ENCODE results near the gene MFSD6L. TPM values are rescaled to one million over a fixed set of nuclear protein-coding genes. Genes with fewer than 3 reads are reported as not detected.
A peak's percentile ranks its signal among the peaks of the same experiment; 100 is the strongest.

Gene MFSD6L
- total RNA-seq, 1 donor from 2014 or later = 0.94 TPM

DNA sequence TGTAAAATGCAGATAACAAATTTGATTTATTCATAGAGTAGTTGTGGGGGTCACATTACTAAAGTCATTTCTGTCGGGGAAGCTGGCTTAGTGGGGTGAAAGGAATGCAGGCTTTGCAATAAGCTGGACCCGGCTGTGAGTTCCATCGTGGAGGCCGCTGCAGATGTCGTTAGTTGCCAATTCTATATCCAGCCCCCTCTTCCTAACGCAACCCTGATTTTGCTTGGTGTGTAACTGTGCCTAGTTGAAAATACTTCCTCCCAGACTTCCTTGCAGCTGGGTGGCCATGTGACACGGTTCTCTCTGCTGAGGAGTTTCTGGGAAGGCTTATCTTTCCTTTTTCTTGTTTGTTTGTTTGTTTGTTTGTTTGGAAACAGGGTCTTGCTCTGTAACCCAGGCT, 4.5 kb downstream of the MFSD6L start:
- H3K4me3 Mint-ChIP-seq (ENCODE audit: low read depth) = no peak overlapping the region
- H3K4me1 Mint-ChIP-seq (ENCODE audit: low read depth) = peaks cover 2% of the 10 kb centered on the region
- H3K27ac Mint-ChIP-seq = no peak overlapping the region
- H3K27me3 Mint-ChIP-seq (ENCODE audit: low read depth) = peaks cover 8% of the 10 kb centered on the region
- DNase-seq (ENCODE audit: low spot score) = no peak
- intact Hi-C loops (cut with micrococcal nuclease) = no loop called here
- H3K9me3 Mint-ChIP-seq = peaks cover 10% of the 10 kb centered on the region
- H3K36me3 Mint-ChIP-seq (ENCODE audit: low read depth) = no peaks in the 10 kb centered on the region

- Mint-ChIP-seq H3K4me1 (ENCODE audit: low read depth) (peaks cover 2% of the 10 kb centered on the region), H3K27me3 (ENCODE audit: low read depth) (peaks cover 13% of the 10 kb centered on the region), H3K9me3 (peaks cover 10% of the 10 kb centered on the region), H3K36me3 (ENCODE audit: low read depth) (no peaks in the 10 kb centered on the region), H3K4me3 (ENCODE audit: low read depth) (no peak overlapping the region), H3K27ac (no peak overlapping the region)
- DNase-seq (ENCODE audit: low spot score) = no peak
- intact Hi-C loops (cut with micrococcal nuclease) = no loop called here
Observed at GRCh38 chr17:8793649-8794048, 5.5 kb downstream of the MFSD6L start.

- no peak overlapping the region for H3K27ac Mint-ChIP-seq
Observed at GRCh38 chr17:8792646-8793045, 6.5 kb downstream of the MFSD6L start.

GRCh38 chr17:8791910-8792270, 7.3 kb downstream of the MFSD6L start:
- Mint-ChIP-seq H3K27me3 (ENCODE audit: low read depth) (peaks cover 14% of the 10 kb centered on the region), H3K9me3 (peaks cover 10% of the 10 kb centered on the region), H3K36me3 (ENCODE audit: low read depth) (no peaks in the 10 kb centered on the region), H3K4me1 (ENCODE audit: low read depth) (peaks cover 2% of the 10 kb centered on the region), H3K27ac (no peak overlapping the region), H3K4me3 (ENCODE audit: low read depth) (no peak overlapping the region)
- DNase-seq (ENCODE audit: low spot score) = no peak
- intact Hi-C loops (cut with micrococcal nuclease) = no loop called here

More at GRCh38 chr17:8792646-8793045, 6.5 kb downstream of the MFSD6L start:
- DNase-seq (ENCODE audit: low spot score) = no peak
- Mint-ChIP-seq H3K9me3 (peaks cover 10% of the 10 kb centered on the region), H3K4me1 (ENCODE audit: low read depth) (peaks cover 2% of the 10 kb centered on the region), H3K27me3 (ENCODE audit: low read depth) (peaks cover 14% of the 10 kb centered on the region), H3K36me3 (ENCODE audit: low read depth) (no peaks in the 10 kb centered on the region), H3K4me3 (ENCODE audit: low read depth) (no peak overlapping the region)
- intact Hi-C loops (cut with micrococcal nuclease) = no loop called here

DNA sequence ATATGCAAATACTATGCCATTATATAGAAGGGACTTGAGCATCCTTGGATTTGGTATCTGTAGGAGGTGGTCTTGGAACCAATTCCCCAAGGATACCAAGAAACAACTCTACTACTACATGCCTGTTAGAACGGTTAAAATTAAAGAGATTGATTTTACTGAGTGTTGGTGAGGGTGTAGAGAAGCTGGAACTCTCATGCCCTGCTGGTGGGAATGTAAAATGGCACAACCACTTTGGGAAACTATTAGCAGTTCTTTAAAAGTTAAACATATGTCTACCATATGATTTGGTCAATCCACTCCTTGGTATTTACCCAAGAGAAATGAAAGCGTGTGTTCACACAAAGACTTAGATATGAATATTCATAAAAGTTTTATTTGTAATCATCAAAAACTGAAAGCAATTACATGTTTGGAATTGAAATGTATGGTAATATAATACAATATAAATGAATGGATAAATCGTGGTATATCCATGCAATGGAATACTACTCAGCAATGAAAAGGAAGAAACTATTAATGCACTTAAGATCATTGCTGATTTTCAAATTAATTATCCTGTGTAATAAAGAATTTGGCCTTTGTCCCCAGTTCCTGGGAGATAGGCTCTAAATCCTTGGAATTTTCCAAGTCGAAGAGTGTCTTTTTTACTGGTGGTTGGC, 7.8 kb downstream of the MFSD6L start:
- intact Hi-C loops (cut with micrococcal nuclease) = no loop called here

GRCh38 chr17:8789743-8790142, 9.4 kb downstream of the MFSD6L start:
- DNase-seq (ENCODE audit: low spot score) = no peak
- intact Hi-C loops (cut with micrococcal nuclease) = no loop called here
- H3K27me3 Mint-ChIP-seq (ENCODE audit: low read depth) = peaks cover 14% of the 10 kb centered on the region
- H3K4me3 Mint-ChIP-seq (ENCODE audit: low read depth) = no peak overlapping the region
- H3K9me3 Mint-ChIP-seq = peaks cover 10% of the 10 kb centered on the region
- no peaks in the 10 kb centered on the region for H3K36me3 Mint-ChIP-seq (ENCODE audit: low read depth)
- H3K27ac Mint-ChIP-seq = no peak overlapping the region
- peaks cover 2% of the 10 kb centered on the region for H3K4me1 Mint-ChIP-seq (ENCODE audit: low read depth)

More for the DNA sequence above, 7.8 kb downstream of the MFSD6L start:
- no peak overlapping the region for H3K27ac Mint-ChIP-seq
- H3K4me1 Mint-ChIP-seq (ENCODE audit: low read depth) = peaks cover 2% of the 10 kb centered on the region
- DNase-seq (ENCODE audit: low spot score) = no peak
- H3K27me3 Mint-ChIP-seq (ENCODE audit: low read depth) = peaks cover 14% of the 10 kb centered on the region
- no peak overlapping the region for H3K4me3 Mint-ChIP-seq (ENCODE audit: low read depth)
- H3K9me3 Mint-ChIP-seq = peaks cover 10% of the 10 kb centered on the region
- H3K36me3 Mint-ChIP-seq (ENCODE audit: low read depth) = no peaks in the 10 kb centered on the region

DNA sequence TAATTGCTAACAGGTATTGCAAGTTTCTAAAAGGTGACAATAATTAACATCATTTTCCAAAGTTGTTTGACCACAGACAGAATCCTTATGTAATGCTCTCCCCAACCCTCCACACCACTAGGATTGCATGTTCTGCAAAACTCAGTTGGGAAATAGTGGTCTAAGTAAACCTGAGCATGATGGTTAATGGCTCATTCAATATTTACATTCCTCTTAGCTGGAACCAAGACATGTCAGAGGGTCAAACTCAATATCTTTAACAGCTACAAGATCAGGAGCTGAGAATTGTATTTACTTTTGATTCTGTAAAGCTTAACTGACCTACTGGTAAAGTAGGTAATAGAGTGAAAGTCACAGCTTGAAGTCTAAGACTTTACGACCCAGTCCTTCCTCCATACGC, 10.2 kb downstream of the MFSD6L start:
- Mint-ChIP-seq H3K36me3 (ENCODE audit: low read depth) (no peaks in the 10 kb centered on the region), H3K27ac (no peak overlapping the region), H3K9me3 (peaks cover 10% of the 10 kb centered on the region), H3K27me3 (ENCODE audit: low read depth) (peaks cover 14% of the 10 kb centered on the region), H3K4me3 (ENCODE audit: low read depth) (no peak overlapping the region), H3K4me1 (ENCODE audit: low read depth) (peaks cover 2% of the 10 kb centered on the region)
- DNase-seq (ENCODE audit: low spot score) = no peak
- intact Hi-C loops (cut with micrococcal nuclease) = no loop called here

DNA sequence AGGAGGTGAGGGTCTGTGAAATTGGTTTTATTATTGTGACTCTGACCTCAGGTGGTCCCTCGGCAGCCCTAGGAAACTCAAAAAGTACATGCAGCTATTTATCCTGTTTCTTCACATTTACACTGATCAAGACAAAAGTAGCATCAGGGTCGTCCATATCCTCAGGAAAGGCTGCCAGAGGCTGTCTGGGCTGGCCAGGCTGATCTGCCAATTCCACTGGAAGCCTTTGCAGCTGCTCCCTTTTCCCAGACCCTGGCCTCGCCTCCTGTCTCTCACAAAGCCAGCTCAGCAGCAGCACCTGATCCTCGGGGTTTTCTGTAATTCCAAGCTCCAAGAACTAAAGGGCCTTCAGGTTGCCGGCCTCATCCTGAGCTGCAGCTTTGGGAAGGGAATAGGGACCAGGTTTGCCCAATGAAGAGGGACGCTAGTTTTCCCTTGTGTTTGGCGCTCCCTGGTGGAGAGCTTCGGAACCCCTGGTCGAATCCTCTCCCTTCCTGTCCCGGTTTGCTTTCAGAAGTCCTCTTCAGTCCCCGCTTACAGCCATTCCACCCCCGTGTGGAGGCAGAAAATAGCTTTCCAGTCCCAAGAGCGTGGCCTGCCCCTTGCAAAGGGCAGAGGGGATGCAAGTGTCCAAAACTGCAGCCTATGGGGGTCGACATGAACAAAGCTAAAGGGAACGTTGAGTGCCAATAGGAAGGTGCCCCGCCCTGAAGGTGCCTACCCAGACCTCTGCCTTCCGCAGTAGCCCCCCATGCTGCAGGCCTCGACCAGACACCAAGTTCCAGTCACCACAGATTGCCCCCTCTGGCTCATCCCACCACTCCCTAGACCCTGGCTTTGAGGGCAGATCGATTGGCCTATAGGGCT, 13.4 kb downstream of the MFSD6L start:
- intact Hi-C loops (cut with micrococcal nuclease) = no loop called here
- peak; percentile 18 for DNase-seq (ENCODE audit: low spot score)
- no peaks in the 10 kb centered on the region for H3K9me3 Mint-ChIP-seq
- H3K4me3 Mint-ChIP-seq (ENCODE audit: low read depth) = no peak overlapping the region
- H3K27me3 Mint-ChIP-seq (ENCODE audit: low read depth) = peaks cover 16% of the 10 kb centered on the region
- H3K27ac Mint-ChIP-seq = no peak overlapping the region
- no peaks in the 10 kb centered on the region for H3K36me3 Mint-ChIP-seq (ENCODE audit: low read depth)
- H3K4me1 Mint-ChIP-seq (ENCODE audit: low read depth) = peaks cover 2% of the 10 kb centered on the region

DNA sequence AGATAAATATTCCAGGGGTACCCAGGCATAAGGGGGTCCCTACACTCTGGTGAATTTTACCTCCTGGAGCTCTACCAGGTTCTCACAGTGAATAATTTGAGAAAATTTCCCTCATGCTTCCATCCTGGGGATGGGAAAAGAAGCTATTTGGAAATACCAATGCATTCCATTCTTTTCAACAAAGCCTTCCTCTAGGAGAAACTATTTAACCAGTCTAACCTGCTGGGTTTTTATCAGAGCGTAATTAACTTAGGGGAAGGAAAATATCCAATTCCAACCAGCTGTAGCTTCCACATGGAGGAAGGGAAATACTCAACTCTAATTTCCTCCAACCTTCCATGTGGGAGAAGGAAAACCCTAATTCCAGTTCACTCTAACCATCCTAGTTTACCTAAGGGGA, 17.0 kb downstream of the MFSD6L start:
- Mint-ChIP-seq H3K36me3 (ENCODE audit: low read depth) (no peaks in the 10 kb centered on the region), H3K4me1 (ENCODE audit: low read depth) (no peaks in the 10 kb centered on the region), H3K4me3 (ENCODE audit: low read depth) (no peak overlapping the region), H3K27me3 (ENCODE audit: low read depth) (peaks cover 23% of the 10 kb centered on the region), H3K9me3 (no peaks in the 10 kb centered on the region), H3K27ac (no peak overlapping the region)
- intact Hi-C loops (cut with micrococcal nuclease) = no loop called here
- no peak for DNase-seq (ENCODE audit: low spot score)

DNA sequence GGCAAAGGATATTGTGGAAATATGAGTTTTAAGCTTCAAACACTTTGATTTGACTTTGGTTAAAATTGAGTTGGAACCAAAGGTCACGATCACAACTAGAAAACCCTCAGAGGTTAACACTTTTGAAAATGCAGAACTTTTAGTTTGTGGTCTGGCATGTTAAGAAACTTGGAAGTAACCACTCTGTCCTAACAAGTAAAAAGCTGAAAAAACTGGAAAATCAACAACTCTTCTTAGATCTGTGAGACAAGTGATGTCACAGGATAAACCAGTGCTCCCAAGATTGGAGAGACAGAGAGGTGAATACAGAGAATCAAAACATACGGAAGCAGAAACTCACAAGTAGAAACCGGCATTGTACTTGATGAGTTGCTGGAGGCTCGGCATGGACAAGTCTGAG, 17.4 kb downstream of the MFSD6L start:
- Mint-ChIP-seq H3K4me1 (ENCODE audit: low read depth) (no peaks in the 10 kb centered on the region), H3K27ac (no peak overlapping the region), H3K4me3 (ENCODE audit: low read depth) (no peak overlapping the region), H3K36me3 (ENCODE audit: low read depth) (no peaks in the 10 kb centered on the region), H3K9me3 (no peaks in the 10 kb centered on the region), H3K27me3 (ENCODE audit: low read depth) (peaks cover 26% of the 10 kb centered on the region)
- intact Hi-C loops (cut with micrococcal nuclease) = no loop called here
- DNase-seq (ENCODE audit: low spot score) = no peak

- Mint-ChIP-seq H3K9me3 (peaks cover 6% of the 10 kb centered on the region), H3K36me3 (ENCODE audit: low read depth) (no peaks in the 10 kb centered on the region)
- DNase-seq (ENCODE audit: low spot score) = no peak
Observed at GRCh38 chr17:8776881-8777280, 22.3 kb downstream of the MFSD6L start.

DNA sequence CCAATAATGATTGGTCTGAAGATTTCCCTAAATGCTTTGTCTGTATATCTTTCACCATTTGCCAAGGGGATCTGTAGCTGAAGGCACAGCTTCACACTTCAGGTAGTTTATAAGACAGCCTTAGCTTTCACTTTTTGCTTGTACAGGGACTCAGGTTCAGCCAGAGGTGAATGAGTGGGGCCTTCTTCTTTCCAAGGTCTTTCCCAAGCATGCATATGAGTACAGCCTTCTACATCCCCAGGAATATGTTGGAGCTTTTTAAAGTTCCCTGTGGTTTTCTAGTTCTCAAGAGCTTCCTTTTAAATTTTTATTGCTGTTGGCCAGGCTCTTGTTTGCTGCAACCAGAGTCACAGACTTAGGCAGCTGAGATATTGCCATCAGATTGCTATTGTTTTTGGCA, 22.9 kb downstream of the MFSD6L start:
- H3K27ac Mint-ChIP-seq = no peak overlapping the region
- peaks cover 39% of the 10 kb centered on the region for H3K27me3 Mint-ChIP-seq (ENCODE audit: low read depth)
- intact Hi-C loops (cut with micrococcal nuclease) = no loop called here
- no peaks in the 10 kb centered on the region for H3K4me1 Mint-ChIP-seq (ENCODE audit: low read depth)
- DNase-seq (ENCODE audit: low spot score) = no peak
- no peaks in the 10 kb centered on the region for H3K36me3 Mint-ChIP-seq (ENCODE audit: low read depth)
- H3K4me3 Mint-ChIP-seq (ENCODE audit: low read depth) = no peak overlapping the region
- peaks cover 6% of the 10 kb centered on the region for H3K9me3 Mint-ChIP-seq

More at GRCh38 chr17:8776881-8777280, 22.3 kb downstream of the MFSD6L start:
- intact Hi-C loops (cut with micrococcal nuclease) = no loop called here
- Mint-ChIP-seq H3K27ac (no peak overlapping the region), H3K27me3 (ENCODE audit: low read depth) (peaks cover 41% of the 10 kb centered on the region), H3K4me3 (ENCODE audit: low read depth) (no peak overlapping the region), H3K4me1 (ENCODE audit: low read depth) (no peaks in the 10 kb centered on the region)

DNA sequence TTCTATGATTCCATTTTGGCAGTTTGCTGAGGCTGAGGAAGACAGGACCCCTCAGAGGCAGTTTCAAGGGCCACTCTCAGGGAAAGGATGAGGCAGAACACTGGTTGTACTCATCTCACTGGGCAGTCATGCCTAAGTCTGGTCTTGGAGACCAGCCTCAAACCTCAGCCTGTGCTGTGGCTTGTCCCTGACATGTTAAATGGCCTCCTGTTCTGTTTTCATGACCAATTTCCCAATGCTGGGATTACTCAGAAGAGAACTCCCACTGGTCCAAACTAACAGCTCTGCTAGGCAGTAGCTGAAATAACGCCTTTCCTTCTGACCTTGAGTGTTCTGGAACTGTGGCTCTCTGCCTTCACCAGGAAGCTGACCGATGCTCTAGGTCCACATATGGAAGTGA, 32.4 kb downstream of the MFSD6L start:
- peaks cover 16% of the 10 kb centered on the region for H3K27me3 Mint-ChIP-seq (ENCODE audit: low read depth)
- DNase-seq (ENCODE audit: low spot score) = no peak
- H3K4me3 Mint-ChIP-seq (ENCODE audit: low read depth) = no peak overlapping the region
- H3K27ac Mint-ChIP-seq = no peak overlapping the region
- intact Hi-C loops (cut with micrococcal nuclease) = no loop called here
- no peaks in the 10 kb centered on the region for H3K36me3 Mint-ChIP-seq (ENCODE audit: low read depth)
- H3K9me3 Mint-ChIP-seq = no peaks in the 10 kb centered on the region
- no peaks in the 10 kb centered on the region for H3K4me1 Mint-ChIP-seq (ENCODE audit: low read depth)

Data from activated T-helper 2 cell treated with anti-CD3 and anti-CD28 coated beads, Interferon-gamma antibody, Interleukin-2, Interleukin-4, amounts not matched to agents 10 μg/mL and 5 μg/mL and 100 μg/mL, durations not matched to agents 14 hours and 24 hours and 36 hours (primary cell).